Measurements from ENCODE around the gene TMEM106B. TPM values are rescaled to one million over a fixed set of nuclear protein-coding genes. Genes with fewer than 3 reads are reported as not detected.

Gene TMEM106B
- total and polyA plus RNA-seq, 2 donors: 33.3 to 134 TPM

DNA sequence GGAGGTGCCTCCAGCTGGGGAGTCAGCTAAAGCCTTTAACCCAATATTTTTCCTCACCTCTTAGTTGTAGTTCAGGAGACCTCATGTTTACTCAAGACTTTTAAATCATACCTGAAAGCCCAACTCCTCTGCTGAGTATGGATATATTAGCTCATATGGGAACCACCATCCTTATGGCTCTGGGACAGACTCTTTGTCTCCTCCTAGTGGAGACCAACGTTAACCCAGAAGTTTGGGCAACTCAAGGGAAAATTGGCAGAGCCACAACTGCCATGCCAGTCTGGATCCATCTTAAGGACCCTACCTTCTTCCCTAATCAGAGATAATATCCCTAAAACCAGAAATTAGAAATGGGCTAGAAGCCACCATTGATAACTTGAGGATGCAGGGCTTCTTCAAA, 80.8 kb downstream of the TMEM106B start:
- Histone ChIP-seq H3K27ac (ENCODE audit: low read depth) (no peak overlapping the region), H3K4me3 (ENCODE audit: low read depth, low read length) (no peak overlapping the region), H3K36me3 (ENCODE audit: insufficient read depth) (no peaks in the 10 kb centered on the region), H3K4me1 (ENCODE audit: insufficient read depth) (no peaks in the 10 kb centered on the region)
- WGBS: 92% methylated on average over 1 of the region's 1 CpG
- no peak for DNase-seq (ENCODE audit: extremely low spot score)

Other genes with a start within 250 kb of the TMEM106B start
- gene VWDE, start 192.6 kb downstream of the TMEM106B start, total RNA-seq: 6.7 TPM
- 0.06 TPM for gene VWDE, start 192.6 kb downstream of the TMEM106B start, polyA plus RNA-seq